Mucosa of descending colon (tissue), 3 donors: ENCODE data around the gene NFIA. TPM values are rescaled to one million over a fixed set of nuclear protein-coding genes. Genes with fewer than 3 reads are reported as not detected.

ENCODE experiments used
- ATAC-seq: fragments of 200-7000 bp; cut with Tn5 transposase; one replicate; pipeline ENCODE4 v1.9.1; 2020; ENCODE audit warnings: mild to moderate bottlenecking, moderate library complexity
- DNase-seq, 3 donors: peaks; one replicate each; pipeline ENCODE4 v3.0.0-alpha.2; 2020
- H3K36me3 ChIP-seq: fragments of 200-600 bp; one replicate; pipeline ENCODE4 v1.8.0; 2021; ENCODE audit warnings: low read depth, mild to moderate bottlenecking
- H3K4me1 ChIP-seq: fragments of 200-600 bp; one replicate; pipeline ENCODE4 v1.8.0; 2021; ENCODE audit warnings: low read depth, mild to moderate bottlenecking
- H3K4me3 ChIP-seq: fragments of 200-600 bp; one replicate; pipeline ENCODE4 v1.8.0; 2021; ENCODE audit warnings: mild to moderate bottlenecking
- H3K9me3 ChIP-seq: fragments of 200-600 bp; one replicate; pipeline ENCODE4 v1.8.0; 2021; ENCODE audit warnings: mild to moderate bottlenecking
- CTCF ChIP-seq: fragments of 200-600 bp; IDR thresholded peaks from one replicate; pipeline ENCODE4 v1.8.0; 2022; ENCODE audit warnings: antibody characterized with exemption, mild to moderate bottlenecking
- intact Hi-C, 2 donors: fragments of 100-400 bp; cut with DNase I in 1 of 2; cut with micrococcal nuclease in 1 of 2; formaldehyde crosslinking; loops; one replicate each; pipeline versions ENCODE4 v1.11.0 to v1.11.1; 2022; cut with DNase I, micrococcal nuclease
- total RNA-seq, 3 donors: library from RNA; stranded (reverse); fragmentation: NEBNext Ultra II Directional in 2 of 3; extraction: Animal tissue kit (Norgen Biotek cat#: 25700) in 2 of 3; gene quantifications; one replicate each; pipeline versions ENCODE4 v1.2.1 to v1.2.4, GENCODE V29; 2021 to 2023
- donor health status: DM: no; HTN: no; CAD: no; lungs with moderate emphysema.
- donor health status: DM: no; HTN: no; CAD: no.
- donor health status: DM: no; HTN: yes; CAD: no.

The NFIA gene
- total RNA-seq, 3 donors from 2014 or later = 46.4 to 145 (median 51.1) TPM

DNA sequence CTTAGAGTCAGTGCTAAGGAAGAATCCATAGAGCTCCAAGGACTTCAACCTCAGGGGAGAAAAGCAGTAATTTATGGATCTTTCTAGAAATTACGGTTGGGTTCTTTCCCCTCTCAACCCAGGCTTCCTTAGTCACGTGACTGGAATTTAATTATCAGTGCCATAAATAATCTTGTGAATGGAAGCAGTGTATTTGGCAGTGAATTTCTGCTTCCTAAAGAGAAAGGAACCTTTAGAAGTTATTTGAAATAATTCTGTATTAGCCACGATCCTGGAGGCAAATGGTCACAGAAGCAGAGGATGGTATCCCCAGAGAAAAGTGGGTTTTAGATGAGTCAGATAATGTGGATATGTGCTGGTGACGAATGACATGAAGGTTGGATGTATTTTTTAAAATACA lies 89.6 kb downstream of the NFIA start:
- TF ChIP-seq CTCF = no peak
- Histone ChIP-seq H3K36me3 (no peaks in the 10 kb centered on the region), H3K4me1 (no peaks in the 10 kb centered on the region), H3K9me3 (no peaks in the 10 kb centered on the region), H3K4me3 (no peak overlapping the region)
- DNase-seq = no peak
- ATAC-seq = no peak
- intact Hi-C loops = no loop called here

GRCh38 chr1:61173118-61173517 lies 90.8 kb downstream of the NFIA start:
- TF ChIP-seq CTCF = no peak
- Histone ChIP-seq H3K4me3 (no peak overlapping the region), H3K9me3 (no peaks in the 10 kb centered on the region), H3K4me1 (no peaks in the 10 kb centered on the region), H3K36me3 (no peaks in the 10 kb centered on the region)
- intact Hi-C loops = no loop called here
- DNase-seq = no peak
- no peak for ATAC-seq

- Histone ChIP-seq H3K4me1 (no peaks in the 10 kb centered on the region), H3K36me3 (no peaks in the 10 kb centered on the region), H3K9me3 (no peaks in the 10 kb centered on the region), H3K4me3 (no peak overlapping the region)
- no peak for DNase-seq
- intact Hi-C loops = no loop called here
- no peak for TF ChIP-seq CTCF
- ATAC-seq = no peak
Measured at GRCh38 chr1:61174060-61174795, 91.9 kb downstream of the NFIA start.

DNA sequence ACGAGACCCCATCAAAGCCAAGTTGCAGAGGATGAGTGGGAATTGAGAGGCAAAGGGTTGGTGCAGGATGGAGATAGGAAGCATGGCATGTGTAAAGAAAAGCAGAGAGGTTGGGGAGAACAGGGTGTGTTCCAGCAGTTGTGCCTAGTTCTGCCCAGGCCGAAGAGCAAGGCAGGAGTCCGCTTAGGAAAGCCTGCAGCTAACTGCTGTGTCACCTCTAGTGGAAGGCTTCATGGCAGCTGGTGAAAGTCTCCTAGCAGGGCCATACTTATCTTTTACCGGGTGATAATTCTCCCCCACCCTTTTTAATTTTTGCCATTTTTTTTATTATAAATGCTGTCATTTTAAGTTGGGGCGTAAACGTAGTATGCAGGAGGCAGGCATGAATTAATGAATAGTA lies 93.6 kb downstream of the NFIA start:
- no peak for DNase-seq
- no peak for TF ChIP-seq CTCF
- Histone ChIP-seq H3K4me1 (no peaks in the 10 kb centered on the region), H3K36me3 (no peaks in the 10 kb centered on the region), H3K9me3 (no peaks in the 10 kb centered on the region), H3K4me3 (no peak overlapping the region)
- ATAC-seq = no peak
- intact Hi-C loops = no loop called here

GRCh38 chr1:61181067-61182038 lies 99.0 kb downstream of the NFIA start:
- Histone ChIP-seq H3K9me3 (no peaks in the 10 kb centered on the region), H3K4me1 (no peaks in the 10 kb centered on the region), H3K36me3 (no peaks in the 10 kb centered on the region), H3K4me3 (no peak overlapping the region)
- no peak for TF ChIP-seq CTCF
- no peak for ATAC-seq
- intact Hi-C loops = loop anchor here in 1 of 2 donors (10.0 kb wide), 1 partner anchor 97 kb away; the partner anchor contains the start of gene NFIA
- no peak for DNase-seq
